ENCODE results near the gene RTKN. TPM values are rescaled to one million over a fixed set of nuclear protein-coding genes. Genes with fewer than 3 reads are reported as not detected.

The RTKN gene, protein sequence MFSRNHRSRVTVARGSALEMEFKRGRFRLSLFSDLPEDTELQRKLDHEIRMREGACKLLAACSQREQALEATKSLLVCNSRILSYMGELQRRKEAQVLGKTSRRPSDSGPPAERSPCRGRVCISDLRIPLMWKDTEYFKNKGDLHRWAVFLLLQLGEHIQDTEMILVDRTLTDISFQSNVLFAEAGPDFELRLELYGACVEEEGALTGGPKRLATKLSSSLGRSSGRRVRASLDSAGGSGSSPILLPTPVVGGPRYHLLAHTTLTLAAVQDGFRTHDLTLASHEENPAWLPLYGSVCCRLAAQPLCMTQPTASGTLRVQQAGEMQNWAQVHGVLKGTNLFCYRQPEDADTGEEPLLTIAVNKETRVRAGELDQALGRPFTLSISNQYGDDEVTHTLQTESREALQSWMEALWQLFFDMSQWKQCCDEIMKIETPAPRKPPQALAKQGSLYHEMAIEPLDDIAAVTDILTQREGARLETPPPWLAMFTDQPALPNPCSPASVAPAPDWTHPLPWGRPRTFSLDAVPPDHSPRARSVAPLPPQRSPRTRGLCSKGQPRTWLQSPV
- 87.1 and 90.9 TPM in 2 replicates for total RNA-seq (2021)
- long read RNA-seq, transcript RTKN-202 (12 exons, 2,142 nt): major isoform, 201 of 348 reads
- long read RNA-seq, transcript RTKN-201 (12 exons, 2,220 nt): minor isoform, 18 of 348 reads
- long read RNA-seq, transcript RTKN-203 (13 exons, 2,646 nt): minor isoform, 14 of 348 reads
- long read RNA-seq, transcript RTKN-207 (2 exons, 1,105 nt): minor isoform, 14 of 348 reads
- long read RNA-seq, partial matches to known transcripts: 15 of 348 reads
- long read RNA-seq, other reads (novel, unspliced or antisense): 84 of 348 reads

DNA sequence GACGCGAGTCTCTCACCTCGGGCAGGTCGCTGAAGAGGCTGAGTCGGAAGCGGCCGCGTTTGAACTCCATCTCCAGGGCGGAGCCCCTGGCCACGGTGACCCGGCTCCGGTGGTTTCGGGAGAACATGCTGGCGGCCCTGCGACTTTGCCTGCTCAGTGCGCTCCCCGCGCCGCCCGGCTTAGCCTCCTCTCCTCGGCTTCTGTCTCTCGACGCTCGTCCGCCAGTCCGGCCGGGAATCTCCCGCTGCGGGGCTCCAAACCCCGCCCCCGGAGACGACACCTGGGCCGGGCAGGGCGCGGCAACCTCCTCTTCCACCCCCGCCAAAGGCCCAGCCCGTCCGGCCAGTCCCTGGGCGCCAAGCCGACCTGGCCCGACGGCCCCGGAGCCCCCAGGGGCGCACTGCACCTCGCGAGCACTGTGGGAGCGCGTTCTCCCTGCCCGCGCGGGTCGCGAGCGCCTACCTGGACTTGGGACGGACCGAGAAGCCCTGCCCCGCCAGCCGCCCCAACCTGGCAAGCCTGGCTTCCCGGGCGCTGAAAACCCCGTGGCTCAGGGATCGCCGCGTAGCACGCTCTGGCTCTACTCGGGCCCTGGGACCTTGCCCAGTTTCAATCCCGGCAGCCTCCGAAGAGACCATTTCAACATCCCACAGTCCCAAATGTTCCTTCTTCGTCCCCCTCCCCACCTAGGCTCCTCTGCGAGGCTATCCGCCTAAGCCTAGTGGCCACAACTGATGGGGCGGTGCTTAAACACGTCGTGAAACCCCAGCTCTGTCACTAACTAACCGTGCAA is at the start of gene RTKN:
TSS of gene RTKN (minus strand) at position 248 of the 793 bp plus-strand sequence. CDS start at position 127, 121 bp downstream.
- Histone ChIP-seq H3K4me2 (ENCODE audit: insufficient read depth, insufficient read length, low read length) (peak within 1 kb of the TSS; percentile 80), H3K23me2 (ENCODE audit: insufficient read length, low read depth, low read length, poor library complexity, severe bottlenecking) (peaks cover 11% of the 10 kb centered on the region), H3T11ph (ENCODE audit: low read length) (no peak within 1 kb of the TSS), H4K20me1 (ENCODE audit: control insufficient read depth, insufficient read depth, insufficient read length) (no peaks in the 10 kb centered on the region), H3K4me1 (ENCODE audit: insufficient read depth, low read length) (peaks cover 3% of the 10 kb centered on the region; the same call in 1 of the 2 replicates), H4K8ac (replicated peaks; ENCODE audit: insufficient read length, low read depth, low read length) (no peak within 1 kb of the TSS), H4K91ac (ENCODE audit: insufficient read length, low read depth, low read length) (no peak within 1 kb of the TSS), H4K5ac (ENCODE audit: insufficient read length, low read depth, low read length) (no peak within 1 kb of the TSS), H2BK20ac (ENCODE audit: low read depth, low read length, poor library complexity, severe bottlenecking) (no peak within 1 kb of the TSS), H2BK15ac (ENCODE audit: low read depth, low read length) (no peak within 1 kb of the TSS), H3K79me2 (ENCODE audit: insufficient read depth, low read length) (peaks cover 18% of the 10 kb centered on the region; the same call in 1 of the 2 replicates), H3K4ac (ENCODE audit: low read depth, low read length) (no peak within 1 kb of the TSS), H3K56ac (ENCODE audit: insufficient read length, low read depth, low read length) (no peak within 1 kb of the TSS), H3K9me3 (ENCODE audit: control insufficient read depth, low read depth, low read length) (no peaks in the 10 kb centered on the region), H2BK5ac (ENCODE audit: insufficient read length, low read length) (no peak within 1 kb of the TSS), H2AFZ (ENCODE audit: low read length) (peak within 1 kb of the TSS; percentile 48), H3K14ac (ENCODE audit: insufficient read depth, low read length) (peak within 1 kb of the TSS; percentile 85), H3K9ac (ENCODE audit: extremely low read depth, insufficient read length, low read length) (peak within 1 kb of the TSS; percentile 63), H3K27ac (ENCODE audit: insufficient read length, low read depth, low read length) (peak within 1 kb of the TSS; percentile 48), H3K27me3 (ENCODE audit: insufficient read depth, low read length) (no peaks in the 10 kb centered on the region), H3K23ac (ENCODE audit: insufficient read length, low read depth, low read length) (no peak within 1 kb of the TSS), H2BK120ac (ENCODE audit: low read depth, low read length, poor library complexity, severe bottlenecking) (no peak within 1 kb of the TSS), H2AK5ac (ENCODE audit: insufficient read length, low read length) (no peak within 1 kb of the TSS), H2BK12ac (ENCODE audit: insufficient read length, low read depth, low read length) (no peak within 1 kb of the TSS), H3K18ac (ENCODE audit: insufficient read length, low read depth, low read length) (peak within 1 kb of the TSS; percentile 78), H3K79me1 (ENCODE audit: insufficient read depth, low read depth, low read length, poor library complexity, severe bottlenecking) (peaks cover 7% of the 10 kb centered on the region)
- H3K4me1 Mint-ChIP-seq: peaks cover 30 to 33% of the 10 kb centered on the region in 2 experiments
- peaks cover 20% of the 10 kb centered on the region for H3K27me3 Mint-ChIP-seq (ENCODE audit: low read depth)
- H3K36me3 Mint-ChIP-seq (ENCODE audit: insufficient read depth in 1 of 3, low read depth in 3 of 3): peaks cover 4 to 18% (median 15%) of the 10 kb centered on the region in 3 experiments
- TF ChIP-seq, protein P1, sequence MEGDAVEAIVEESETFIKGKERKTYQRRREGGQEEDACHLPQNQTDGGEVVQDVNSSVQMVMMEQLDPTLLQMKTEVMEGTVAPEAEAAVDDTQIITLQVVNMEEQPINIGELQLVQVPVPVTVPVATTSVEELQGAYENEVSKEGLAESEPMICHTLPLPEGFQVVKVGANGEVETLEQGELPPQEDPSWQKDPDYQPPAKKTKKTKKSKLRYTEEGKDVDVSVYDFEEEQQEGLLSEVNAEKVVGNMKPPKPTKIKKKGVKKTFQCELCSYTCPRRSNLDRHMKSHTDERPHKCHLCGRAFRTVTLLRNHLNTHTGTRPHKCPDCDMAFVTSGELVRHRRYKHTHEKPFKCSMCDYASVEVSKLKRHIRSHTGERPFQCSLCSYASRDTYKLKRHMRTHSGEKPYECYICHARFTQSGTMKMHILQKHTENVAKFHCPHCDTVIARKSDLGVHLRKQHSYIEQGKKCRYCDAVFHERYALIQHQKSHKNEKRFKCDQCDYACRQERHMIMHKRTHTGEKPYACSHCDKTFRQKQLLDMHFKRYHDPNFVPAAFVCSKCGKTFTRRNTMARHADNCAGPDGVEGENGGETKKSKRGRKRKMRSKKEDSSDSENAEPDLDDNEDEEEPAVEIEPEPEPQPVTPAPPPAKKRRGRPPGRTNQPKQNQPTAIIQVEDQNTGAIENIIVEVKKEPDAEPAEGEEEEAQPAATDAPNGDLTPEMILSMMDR (conservative IDR thresholded peaks at IDR 0.05): peak; percentile 20; the same call in 1 of the 3 replicates
- DNase-seq: peak; percentile 87
- H3K27ac Mint-ChIP-seq: peak within 1 kb of the TSS; percentile 98 to 99 (median 99)
- peak within 1 kb of the TSS; percentile 95 to 99 for H3K4me3 Mint-ChIP-seq
- no peaks in the 10 kb centered on the region; a peak in 1 of 5 replicates for H3K9me3 Mint-ChIP-seq
- WGBS (ENCODE audit: extremely low coverage, insufficient read length, low lambda C conversion rate): no CpG with 5 or more reads among the region's 75 CpGs
